Inferior parietal cortex (tissue), 1 donor: ENCODE measurements around the gene NDFIP2.

Experiments
- DNase-seq: peaks from one replicate; pipeline ENCODE4 v3.0.0-alpha.2; 2016; ENCODE audit errors: extremely low spot score

Gene NDFIP2, protein sequence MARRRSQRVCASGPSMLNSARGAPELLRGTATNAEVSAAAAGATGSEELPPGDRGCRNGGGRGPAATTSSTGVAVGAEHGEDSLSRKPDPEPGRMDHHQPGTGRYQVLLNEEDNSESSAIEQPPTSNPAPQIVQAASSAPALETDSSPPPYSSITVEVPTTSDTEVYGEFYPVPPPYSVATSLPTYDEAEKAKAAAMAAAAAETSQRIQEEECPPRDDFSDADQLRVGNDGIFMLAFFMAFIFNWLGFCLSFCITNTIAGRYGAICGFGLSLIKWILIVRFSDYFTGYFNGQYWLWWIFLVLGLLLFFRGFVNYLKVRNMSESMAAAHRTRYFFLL

DNA sequence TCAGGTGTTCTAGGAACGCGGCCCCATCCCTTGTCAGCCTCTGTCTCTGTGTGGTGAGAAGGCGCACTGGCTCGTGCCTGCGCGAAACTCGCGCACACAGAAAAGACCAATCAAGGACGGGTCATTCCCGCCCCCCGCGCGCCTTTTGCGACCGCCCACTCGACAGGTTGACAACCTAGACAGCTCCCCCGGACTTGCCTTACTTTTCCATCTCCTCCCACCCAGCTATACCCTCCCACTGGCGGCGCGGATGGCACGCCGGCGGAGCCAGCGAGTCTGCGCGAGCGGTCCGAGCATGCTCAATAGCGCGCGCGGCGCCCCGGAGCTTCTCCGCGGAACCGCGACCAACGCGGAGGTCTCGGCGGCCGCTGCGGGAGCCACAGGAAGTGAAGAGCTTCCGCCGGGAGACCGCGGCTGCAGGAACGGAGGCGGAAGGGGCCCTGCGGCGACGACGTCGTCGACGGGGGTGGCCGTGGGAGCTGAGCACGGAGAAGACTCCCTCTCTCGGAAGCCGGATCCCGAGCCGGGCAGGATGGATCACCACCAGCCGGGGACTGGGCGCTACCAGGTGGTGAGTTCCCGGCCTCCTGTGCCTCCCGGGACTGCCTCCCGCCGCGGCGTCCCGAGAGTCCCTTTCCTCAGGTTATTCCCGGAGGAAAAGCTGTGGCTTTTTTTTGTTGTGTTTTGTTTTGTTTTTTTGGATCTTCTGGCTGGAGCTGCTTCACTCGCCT is at the start of gene NDFIP2:
TSS of gene NDFIP2 (plus strand) at position 202 of the 731 bp plus-strand sequence. CDS start at position 251, 49 bp downstream.
- peak; percentile 89 for DNase-seq

DNA sequence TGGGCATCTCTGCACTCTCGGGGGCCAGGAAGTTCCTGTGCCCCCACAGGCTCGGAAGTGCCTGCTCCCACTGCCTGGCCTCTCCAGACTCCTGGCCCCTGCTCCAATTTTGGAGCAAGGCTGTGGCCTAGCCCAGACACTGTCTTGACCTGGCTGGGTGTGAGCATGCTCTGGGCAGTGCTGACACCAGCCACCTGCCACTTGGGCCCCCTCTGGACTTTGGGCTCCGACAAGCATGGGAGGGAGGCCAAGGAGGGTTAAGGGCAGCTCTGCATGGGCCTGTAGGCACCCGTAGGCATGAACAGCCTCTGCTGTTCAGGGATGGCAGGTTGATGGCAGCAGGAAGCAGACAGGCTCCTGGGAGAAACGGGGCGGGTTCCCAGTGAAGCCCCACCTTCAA is 48.9 kb upstream of the NDFIP2 start:
- DNase-seq: no peak

DNA sequence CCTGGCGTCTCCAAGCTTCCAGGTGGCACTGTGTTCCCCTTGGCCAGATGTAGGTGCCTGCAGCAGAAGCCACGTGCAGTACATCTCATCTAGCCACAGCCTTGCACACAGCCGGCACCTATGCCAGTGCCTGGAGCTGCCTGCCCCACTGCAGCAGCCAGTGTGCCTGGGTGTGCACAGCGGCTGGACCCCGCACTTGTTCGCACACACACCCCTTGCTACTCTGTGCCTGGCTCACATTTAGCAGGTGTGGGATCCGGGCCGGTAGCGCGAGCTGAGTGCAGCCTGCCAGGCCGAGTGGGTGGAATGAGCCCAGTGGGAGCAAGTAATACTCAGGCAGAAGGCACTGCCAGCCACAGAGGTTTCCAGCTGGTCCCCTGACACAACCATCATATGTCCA is 48.0 kb upstream of the NDFIP2 start:
- no peak for DNase-seq

DNA sequence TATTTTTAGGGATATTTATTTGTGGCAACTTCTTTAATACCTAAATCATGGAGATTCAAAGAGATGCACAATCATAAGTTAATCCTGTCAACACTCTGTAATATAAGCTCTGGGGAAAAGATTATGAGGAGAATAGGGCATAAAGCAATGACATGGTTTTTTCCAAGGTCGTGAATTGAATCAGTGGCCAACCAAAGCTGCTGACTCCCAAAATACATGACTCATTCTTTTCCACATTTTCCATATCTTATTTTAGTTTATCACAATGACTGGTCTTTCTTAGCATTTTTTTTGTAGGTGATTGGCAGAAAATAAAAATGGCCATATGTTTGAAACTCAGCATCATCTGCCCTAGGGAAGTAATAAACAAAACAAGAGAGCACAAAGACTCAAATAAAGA is 46.4 kb upstream of the NDFIP2 start:
- DNase-seq: peak; percentile 43

- no peak for DNase-seq
Observed at GRCh38 chr13:79435561-79435990, 45.4 kb upstream of the NDFIP2 start.

DNA sequence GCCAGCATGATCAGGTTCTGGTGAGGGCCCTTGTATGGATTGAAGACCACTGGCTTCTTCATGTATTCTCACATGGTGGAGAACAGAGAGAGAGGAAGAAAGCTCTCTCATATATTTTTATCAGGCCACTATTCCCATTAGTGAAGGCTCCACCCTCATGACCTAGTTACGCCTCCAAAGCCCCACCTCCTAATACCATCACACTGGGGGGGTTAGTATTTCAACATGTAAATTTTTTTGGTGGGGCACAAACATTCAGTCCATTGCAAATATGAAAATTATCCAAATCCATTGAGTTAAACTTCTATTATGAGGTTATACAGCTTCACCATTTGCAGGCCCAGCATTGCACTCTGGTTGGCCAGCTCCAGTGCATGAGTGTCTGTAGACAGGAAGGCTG is 41.7 kb upstream of the NDFIP2 start:
- no peak for DNase-seq

DNA sequence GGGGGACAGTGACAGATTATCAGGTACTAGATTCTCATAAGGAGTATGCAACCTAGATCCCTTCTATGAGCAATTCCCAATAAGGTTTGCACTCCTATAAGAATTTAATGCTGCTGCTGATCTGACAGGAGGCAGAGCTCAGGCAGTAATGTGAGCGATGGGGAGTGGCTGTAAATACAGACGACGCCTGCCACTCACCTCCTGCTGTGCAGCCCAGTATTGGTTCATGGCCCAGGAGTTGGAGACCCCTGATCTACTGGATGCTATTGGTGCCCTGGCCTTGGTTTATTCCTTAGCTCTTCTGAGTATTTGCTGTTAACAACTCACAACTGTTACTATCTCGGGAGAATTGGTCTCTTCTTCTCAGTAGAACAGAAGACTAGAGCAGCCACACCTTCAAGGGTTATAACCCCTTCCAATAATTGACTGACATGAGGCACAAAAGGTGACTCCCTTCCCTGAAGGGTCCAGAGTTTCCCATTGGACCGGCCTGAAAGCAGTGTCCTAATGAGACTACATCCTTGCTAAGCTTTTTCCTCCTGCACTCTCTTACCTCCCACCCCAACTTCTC is 39.9 kb upstream of the NDFIP2 start:
- no peak for DNase-seq

- DNase-seq: no peak
Observed at GRCh38 chr13:79442221-79442620, 38.7 kb upstream of the NDFIP2 start.

- DNase-seq: no peak
Observed at GRCh38 chr13:79442706-79443105, 38.2 kb upstream of the NDFIP2 start.

DNA sequence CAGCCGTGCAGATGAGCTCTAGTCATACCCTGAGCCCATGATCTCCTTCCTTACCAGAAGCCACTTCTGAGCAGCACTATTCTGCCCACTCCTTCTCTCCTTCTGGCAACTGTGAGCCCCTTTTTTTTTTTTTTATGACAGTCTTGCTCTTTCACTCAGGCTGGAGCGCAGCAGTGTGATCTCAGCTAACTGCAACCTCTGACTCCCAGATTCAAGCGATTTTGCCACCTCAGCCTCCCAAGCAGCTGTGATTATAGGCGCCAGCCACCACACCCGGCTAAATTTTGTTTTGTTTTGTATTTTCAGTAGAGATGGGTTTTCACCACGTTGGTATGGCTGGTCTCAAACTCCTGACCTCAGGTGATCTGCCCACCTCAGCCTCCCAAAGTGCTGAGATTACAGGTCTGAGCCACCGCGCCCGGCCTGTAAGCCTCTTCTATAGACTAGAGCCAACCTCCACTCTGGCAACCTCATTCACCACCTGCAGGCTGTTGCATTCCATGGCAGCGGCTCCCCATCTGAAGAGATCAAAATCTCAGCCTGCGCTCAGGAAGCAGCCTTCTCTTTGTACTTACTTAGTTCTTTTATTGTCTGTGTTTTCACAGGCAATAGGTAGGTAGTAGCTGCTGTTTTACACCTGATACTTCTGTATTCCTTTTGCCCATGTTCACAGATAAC is 34.8 kb upstream of the NDFIP2 start:
- no peak for DNase-seq

GRCh38 chr13:79447141-79447540 is 33.8 kb upstream of the NDFIP2 start:
- DNase-seq: no peak

GRCh38 chr13:79447741-79448140 is 33.2 kb upstream of the NDFIP2 start:
- DNase-seq: no peak

DNA sequence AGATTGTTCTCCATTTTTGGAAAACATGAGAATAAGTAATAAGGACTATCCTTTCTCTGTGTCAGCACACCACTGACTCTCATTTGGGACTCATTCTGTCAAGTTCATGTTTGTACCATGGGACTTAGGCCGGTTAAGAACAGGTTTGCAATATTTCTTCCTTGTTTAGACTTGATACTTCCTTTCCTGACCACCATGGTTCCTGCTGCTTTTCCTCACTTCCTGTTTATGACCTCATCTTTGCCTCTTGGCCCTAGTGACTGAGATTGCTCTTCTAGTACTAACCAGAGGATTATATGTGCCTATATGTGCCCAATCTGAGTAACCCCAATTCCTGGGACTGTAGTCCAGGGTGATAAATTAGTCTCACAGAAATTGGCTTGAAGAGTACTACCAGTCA is 32.5 kb upstream of the NDFIP2 start:
- DNase-seq: no peak

DNA sequence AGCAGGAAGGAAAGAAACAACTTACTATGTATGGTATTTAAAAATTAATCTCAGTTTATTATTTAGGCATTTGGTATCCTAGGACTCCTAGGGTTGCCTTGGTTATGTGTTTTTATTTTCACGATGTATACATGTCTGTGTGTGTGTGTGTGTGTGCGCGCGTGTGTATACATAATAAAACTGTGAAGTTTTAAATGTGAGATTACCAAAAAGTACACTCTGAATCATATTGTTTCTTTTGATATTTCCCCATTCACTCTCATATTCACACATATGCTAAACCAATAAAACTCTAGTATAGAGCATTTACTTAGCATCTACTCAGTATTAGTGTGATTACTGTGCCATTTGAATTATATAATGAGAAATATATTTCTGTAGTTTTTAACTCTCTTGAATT is 30.8 kb upstream of the NDFIP2 start:
- DNase-seq: no peak

DNA sequence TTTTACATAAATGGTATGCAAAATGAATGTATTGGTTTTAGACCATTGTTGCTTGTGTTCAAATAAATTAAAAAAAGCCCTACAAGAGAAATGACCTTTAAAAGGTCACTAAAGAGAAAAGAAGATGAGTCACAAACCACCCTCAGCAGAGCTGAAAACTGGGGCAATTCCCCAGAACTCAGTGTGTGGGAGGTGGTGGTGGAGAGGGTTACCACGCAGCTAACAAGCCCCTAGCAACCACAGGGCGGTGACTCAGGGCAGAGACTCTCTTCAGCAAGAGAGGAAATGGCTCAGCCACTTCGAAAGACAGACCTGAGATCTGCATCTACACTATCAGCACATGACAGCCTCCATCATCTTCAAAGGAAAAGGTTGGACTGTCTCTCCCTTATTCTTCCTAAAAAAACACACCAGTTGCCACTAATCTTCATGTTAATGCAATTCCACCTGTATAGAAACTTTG is 29.4 kb upstream of the NDFIP2 start:
- DNase-seq: no peak

- DNase-seq: no peak
Observed at GRCh38 chr13:79452239-79452913, 28.6 kb upstream of the NDFIP2 start.

DNA sequence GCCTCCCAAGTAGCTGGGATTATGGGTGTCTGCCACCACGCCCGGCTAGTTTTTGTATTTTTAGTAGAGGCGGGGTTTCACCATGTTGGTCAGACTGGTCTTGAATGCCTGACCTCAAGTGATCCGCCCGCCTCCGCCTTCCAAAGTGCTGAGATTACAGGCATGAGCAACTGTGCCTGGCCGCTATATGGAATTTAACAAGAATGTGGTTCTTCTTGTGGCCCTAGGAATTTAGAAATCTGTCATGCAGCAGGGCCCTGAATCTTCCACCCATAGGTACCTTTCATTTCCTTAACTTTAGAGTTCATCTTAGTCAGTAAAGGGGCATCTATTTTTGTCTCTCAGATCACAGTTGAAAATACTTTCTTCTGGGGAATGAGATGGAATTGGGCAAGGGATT is 25.6 kb upstream of the NDFIP2 start:
- no peak for DNase-seq

DNA sequence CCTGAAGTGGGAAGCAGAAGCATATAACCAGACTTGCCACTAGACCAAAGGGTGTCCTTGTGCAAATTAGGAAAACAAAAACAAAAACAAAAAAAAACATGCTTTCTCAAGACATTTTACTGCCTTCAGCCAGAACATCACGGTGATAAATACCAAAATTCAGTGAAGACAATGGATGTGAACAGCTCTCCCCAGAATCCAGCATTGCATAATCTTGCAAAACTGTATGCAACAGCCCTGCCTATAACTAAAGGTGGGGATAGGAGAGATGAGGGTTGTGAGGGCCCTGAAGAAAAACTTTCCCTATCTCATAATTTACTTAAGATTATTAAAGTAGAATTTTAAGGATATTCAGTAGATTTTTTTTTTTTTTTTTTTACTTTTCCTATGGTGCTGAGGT is 24.9 kb upstream of the NDFIP2 start:
- DNase-seq: no peak

GRCh38 chr13:79456656-79457365 is 24.1 kb upstream of the NDFIP2 start:
- no peak for DNase-seq

DNA sequence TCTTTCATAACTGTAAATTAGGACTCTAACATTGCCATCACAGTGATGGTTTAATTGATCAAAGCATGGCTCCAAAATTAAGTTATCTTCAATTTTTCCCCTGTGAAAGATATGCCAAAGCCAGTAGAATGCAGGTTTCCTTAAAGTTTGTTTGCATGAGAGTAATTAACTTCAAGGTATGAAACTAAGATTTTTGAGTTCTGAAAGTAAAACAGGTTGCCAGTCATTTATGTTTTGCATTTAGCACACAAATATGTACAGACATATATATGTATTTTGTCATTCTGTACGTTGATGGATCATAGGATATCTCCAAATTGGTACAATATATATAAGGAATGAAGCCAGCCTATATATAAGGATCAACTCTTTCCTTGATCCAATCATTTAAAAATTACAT is 23.6 kb upstream of the NDFIP2 start:
- DNase-seq: no peak

DNA sequence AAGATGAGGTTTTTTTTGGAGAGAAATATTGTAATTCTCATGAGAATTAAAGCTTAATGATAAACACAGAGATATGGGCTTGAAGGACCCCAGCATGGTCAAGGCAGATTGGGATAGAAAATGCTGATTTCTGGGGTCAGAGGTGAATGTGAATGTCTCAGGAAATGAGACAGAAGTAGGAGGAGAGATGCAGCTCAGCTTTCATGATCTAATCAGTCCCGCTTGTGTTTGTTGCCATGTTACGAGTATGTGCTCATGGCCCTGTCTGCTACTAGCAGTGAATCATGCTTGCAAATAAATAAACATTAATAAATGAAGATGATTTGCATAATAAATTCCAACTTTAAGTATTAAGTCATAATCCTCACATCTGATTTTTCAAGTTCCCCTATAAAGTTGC is 23.0 kb upstream of the NDFIP2 start:
- no peak for DNase-seq
